Left cardiac atrium (tissue), 4 donors: ENCODE data around the gene SLC10A7. TPM values are rescaled to one million over a fixed set of nuclear protein-coding genes. Genes with fewer than 3 reads are reported as not detected.
A peak's percentile ranks its signal among the peaks of the same experiment; 100 is the strongest.

Experiments
- ATAC-seq, 2 donors: fragments of 200-7000 bp; cut with Tn5 transposase; one replicate each; pipeline ENCODE4 v1.9.1; 2020; ENCODE audit warnings: mild to moderate bottlenecking in 2 of 2, moderate library complexity in 2 of 2
- DNase-seq: peaks from one replicate; pipeline ENCODE4 v3.0.0-alpha.2; 2020
- intact Hi-C, 2 donors: fragments of 100-400 bp; cut with DNase I; formaldehyde crosslinking; loops; one replicate each; pipeline versions ENCODE4 v1.14.1 to v1.15.1; 2022 to 2023
- total RNA-seq, 2 donors: library from RNA; stranded (reverse); fragmentation: NEBNext Ultra II Directional; extraction: Animal tissue kit (Norgen Biotek cat#: 25700); gene quantifications; one replicate each; pipeline ENCODE4 v1.2.1, GENCODE V29; 2021
- donor health status: DM: no; HTN: yes; CAD: no.
- donor health status: DM: no; HTN: yes; CAD: no; lungs with severe emphysema.
- donor health status: DM: yes; HTN: yes; CAD: no.
- donor health status: Dilated cardiomyopathy.

Gene SLC10A7
- total RNA-seq, 2 donors from 2014 or later, result 6.8 TPM

DNA sequence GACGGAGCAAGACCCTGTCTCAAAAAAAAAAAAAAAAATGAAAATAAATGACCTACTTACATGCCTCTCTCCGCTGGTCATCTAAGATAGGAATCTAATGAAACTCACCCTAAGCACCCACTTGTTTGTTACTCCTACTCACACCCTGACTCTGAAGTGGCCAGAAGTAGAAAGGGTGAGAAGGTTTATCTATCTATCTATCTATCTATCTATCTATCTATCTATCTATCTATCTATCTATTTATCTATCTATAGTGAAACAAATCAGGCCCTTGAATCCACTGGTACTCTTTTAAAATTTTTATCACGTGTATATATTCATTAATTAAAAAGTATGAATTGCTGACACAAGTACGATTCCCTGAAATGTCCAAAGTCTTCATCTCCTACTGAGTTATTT is 75.2 kb downstream of the SLC10A7 start:
- intact Hi-C loops, result no loop called here
- ATAC-seq (no peak), DNase-seq (no peak)

DNA sequence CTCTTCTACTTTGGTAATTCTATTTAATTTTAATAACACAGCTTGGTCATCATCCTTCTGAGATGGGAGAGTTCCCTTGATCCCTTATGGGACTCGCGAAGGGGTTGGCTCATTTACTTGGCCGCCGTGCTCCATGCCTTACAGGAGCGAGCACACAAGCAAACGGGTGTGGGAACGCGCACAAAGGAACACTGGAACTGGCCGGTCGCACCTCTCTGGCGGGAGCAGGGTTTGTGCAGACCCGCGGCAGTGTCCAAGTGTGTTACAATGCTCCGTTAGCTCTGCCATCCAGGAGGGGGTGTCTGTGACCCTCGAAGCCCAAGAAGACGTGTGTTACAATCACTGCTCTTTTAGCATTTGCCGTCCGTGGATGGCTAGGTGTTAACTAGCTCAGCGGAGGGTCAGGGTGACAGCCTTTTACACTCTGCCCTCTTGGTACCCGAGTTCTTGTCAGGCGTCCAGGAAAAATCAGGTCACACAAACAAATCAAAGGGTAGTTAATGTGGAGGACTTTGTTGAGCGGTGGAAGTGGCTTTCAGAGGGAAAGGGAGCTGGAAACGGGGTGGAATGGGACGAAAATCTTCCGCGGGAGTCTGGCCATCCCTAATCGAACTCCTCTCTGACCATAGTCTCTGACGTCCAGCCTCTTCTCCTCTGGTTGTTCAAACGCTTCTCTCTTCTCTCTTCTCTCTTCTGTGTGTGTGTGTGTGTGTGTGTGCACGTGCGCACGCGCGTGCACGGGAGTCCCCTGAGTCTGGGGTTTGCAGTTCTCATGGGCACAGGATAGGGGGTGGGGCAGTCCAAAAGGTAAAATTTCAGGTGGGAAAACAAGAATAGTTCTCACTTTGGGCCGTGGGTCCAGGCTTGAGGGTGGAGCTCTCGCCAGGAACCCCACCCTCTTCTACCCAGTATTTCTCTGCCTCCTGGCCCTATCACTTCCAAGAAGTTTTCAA is 76.3 kb downstream of the SLC10A7 start:
- intact Hi-C loops, result no loop called here
- DNase-seq (no peak), ATAC-seq (no peak)

DNA sequence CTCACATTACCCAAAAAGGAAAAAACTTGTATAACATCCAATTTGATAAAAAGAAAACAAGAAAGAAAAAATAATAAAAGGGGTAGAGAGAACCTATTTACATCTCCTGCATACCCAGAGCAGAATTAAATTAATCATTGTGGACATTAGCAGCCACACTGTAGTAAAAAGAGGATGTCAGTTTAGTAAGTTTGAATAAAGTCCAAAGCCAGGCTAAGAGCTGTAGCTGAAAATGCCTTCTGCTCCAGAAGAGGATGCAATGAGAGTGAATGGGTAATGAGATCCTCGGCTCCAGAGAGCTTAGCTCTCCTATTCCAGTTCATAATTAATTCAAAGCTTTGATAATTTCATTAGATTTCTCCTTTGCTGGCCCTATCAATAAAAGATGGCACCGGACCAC is 78.2 kb downstream of the SLC10A7 start:
- DNase-seq, result no peak

DNA sequence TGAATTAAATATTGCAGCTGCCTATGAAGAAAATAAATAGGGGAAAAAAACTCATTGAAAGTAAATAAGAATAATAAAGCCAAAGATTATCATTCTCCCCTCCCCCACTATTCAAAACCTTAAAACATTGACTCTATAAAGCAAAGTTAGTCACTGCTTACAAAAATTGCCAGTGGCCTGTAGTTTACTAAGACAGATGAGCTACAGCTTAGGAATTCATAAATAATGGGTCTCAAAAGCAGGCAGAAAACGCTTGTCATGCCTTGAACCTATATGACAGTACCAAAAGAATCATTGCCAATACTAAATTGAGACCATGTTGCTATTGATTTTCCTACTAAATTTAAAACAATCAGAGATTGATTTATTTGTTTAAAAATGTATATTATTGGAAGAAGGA is 78.9 kb downstream of the SLC10A7 start:
- intact Hi-C loops, result no loop called here
- DNase-seq (no peak), ATAC-seq (no peak)

More for the DNA sequence above, 78.2 kb downstream of the SLC10A7 start:
- no peak for ATAC-seq
- intact Hi-C loops, result no loop called here

DNA sequence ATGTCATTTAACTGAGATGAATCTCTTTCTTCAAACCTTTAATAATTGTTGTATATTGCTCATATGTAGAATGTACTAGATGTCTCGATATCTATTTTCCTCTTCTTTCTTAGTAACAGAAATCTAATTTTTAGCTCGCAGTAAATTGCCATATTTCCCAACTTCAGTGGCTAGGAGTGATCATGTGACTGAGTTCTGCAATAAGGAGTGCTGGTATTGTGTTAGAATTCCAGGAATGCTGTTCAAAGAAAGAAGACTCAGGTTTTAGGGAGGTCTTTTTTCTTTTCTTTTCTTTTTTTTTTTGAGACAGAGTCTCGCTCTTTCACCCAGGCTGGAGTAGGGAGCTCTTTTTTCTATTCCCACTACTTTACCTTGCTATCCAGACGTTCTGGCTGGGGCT is 81.7 kb downstream of the SLC10A7 start:
- no peak for ATAC-seq
- intact Hi-C loops, result no loop called here
- no peak for DNase-seq

DNA sequence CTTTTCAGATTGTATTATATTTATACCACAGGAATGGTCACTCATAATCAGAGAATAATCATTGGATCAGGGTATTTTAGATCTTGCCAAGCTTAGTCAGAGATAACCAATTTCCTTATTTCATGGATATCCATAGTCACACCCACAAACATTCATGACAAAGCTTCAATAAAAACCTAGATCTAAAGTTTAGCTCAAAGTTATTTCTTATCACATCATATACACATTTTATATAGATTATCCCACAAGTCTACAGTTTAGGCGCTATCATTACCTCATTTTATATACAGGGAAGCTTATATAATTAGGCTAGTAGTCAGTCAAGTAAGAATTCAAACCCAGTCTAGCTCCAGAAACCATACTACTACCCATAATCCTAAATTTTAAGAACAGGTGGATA is 82.3 kb downstream of the SLC10A7 start:
- ATAC-seq (no peak), DNase-seq (no peak)
- intact Hi-C loops, result no loop called here

DNA sequence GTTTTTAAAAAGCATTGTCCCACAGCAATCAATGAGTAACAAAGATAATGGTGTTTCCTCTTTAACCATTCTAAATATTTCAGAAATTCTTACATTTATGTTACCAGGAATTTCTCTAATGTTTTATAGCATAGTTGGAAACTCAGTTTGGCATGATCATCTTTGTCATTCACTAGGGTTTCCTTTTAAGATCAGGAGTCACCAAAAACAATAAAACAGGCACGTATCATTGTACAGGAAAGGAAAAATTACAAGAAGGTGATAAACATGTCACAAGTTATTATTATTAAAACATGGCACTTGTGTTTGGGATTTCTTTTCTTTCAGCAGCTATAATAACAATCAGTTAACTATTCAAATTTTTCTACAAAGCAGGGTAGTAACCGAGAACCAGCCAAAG is 84.0 kb downstream of the SLC10A7 start:
- ATAC-seq (no peak), DNase-seq (no peak)
- intact Hi-C loops, result no loop called here

DNA sequence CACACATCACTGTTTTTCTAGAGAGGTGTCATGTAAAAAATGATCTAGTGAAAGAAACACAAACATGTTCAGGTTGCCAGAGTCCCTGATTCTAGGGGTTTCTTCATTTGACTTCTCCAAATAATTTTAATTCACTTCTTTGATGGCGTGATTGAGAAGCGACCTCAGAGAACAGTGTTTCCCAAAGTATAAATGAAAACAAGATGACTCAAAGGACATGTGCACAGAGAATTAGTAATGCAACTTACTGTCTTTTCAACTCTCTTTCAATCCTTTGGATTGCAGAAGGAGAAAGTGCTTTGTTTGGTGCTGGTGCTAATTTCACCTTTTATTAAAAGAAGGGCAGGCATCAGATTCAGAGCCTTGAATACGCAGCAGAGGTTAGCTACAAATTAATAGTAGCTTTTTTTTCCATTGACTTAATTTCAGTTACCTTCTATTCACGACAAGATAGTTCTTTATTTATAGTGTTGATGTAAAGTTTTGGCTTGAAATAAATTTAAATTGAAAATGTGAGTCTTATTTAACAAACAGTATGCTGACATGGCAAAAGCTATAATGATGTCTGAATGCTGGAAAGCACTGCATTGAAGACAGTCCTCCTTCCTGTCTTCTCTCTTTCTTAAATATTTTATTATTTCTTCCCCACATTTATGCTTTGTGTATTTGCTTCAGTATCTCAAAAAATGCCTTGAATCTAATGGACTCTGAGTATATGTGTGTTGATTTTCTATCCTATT is 85.1 kb downstream of the SLC10A7 start:
- intact Hi-C loops, result no loop called here
- DNase-seq (no peak), ATAC-seq (no peak)

DNA sequence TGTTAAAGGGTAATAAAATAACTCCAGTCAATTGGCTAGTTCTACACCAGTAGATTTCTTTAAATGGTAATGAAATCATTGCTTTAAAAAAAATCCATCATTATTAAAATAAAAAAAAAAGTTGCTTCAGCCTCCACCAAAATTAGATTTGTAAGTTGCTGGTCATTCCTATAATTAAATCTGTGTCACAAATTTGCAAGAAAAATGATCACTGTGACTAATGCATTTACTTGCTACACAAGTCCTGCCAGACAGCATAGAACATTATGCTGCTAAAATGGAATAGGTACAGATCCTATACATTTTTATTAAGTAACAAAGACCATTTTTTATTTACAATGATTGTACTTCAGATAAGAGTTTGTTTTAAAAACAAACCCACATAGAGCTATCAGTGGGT is 85.8 kb downstream of the SLC10A7 start:
- intact Hi-C loops, result no loop called here
- no peak for DNase-seq
- ATAC-seq, result no peak

DNA sequence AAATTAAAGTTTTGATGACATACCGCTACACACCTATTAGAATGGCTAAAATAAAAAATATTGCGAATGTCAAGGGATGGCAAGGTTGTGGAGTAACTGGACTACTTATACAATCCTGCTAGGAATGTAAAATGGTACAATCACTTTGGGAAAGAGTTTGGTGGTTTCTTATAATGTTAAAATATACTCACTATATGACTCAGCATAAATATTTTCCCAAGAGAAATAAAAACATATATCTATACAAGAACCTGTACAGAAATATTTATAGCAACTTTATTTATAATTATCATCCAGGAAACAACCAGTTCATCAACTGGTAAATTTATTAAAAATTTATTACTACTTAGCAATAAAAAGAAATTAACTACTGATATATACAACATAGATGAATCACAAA is 89.7 kb downstream of the SLC10A7 start:
- ATAC-seq (no peak), DNase-seq (no peak)
- intact Hi-C loops, result no loop called here

DNA sequence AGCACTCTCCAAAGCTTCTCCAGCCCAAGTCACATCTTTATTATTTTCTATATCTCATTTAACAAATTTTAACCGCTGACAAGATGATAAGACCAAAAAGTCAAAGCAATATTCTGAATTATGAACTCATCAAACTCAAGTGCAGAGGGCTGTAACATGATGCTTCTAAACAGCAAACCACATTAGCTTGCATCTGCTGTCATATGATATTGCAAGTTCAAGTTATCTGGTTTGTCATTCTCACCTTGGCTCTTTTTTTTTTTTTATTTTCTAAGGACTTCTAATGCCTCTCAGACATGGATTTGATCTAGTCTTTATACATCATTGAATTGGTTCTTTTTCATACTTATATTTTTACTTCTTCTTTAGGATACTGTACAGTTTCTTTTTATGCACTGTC is 93.4 kb downstream of the SLC10A7 start:
- intact Hi-C loops, result no loop called here
- DNase-seq (no peak), ATAC-seq (no peak)

DNA sequence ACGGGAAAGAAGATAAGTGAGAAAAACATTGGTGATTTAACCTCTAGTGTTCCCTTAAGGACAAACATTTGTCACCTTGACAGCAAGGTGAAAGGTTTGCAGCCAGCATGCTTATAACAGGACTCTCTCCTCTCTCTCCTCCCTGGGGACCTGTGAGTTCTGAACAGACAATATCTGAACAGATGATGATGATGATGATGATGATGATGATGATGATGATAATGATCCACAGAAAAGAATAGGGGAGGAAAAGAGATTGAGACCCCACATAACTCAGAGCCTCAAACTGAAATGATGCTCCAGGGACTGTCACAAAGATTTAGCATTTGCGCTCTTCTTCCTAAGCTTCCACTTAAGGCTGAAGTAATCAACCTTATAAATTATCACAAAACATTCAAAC is 103.9 kb downstream of the SLC10A7 start:
- intact Hi-C loops, result no loop called here

DNA sequence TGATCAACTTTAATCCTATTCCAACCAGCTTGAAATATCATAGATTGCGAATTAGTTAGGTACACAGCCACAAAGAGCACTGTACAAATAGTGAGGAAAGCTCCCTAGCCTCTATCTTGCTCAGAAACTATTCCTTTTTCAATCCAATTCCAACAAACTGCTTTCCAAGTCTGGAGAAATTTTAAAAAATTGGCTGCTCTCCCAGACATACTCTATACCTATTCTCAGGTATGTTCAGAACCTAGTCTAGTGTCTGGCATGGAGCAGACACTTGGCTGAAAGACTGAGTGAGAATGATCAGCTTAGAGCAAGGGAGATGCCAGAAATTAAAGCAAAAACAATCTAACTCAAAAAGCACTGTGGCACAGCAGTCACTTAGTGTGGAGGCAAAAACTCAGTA is 105.9 kb downstream of the SLC10A7 start:
- ATAC-seq, result no peak
- DNase-seq, result no peak
- intact Hi-C loops, result no loop called here

More for the DNA sequence above, 103.9 kb downstream of the SLC10A7 start:
- no peak for ATAC-seq
- no peak for DNase-seq

DNA sequence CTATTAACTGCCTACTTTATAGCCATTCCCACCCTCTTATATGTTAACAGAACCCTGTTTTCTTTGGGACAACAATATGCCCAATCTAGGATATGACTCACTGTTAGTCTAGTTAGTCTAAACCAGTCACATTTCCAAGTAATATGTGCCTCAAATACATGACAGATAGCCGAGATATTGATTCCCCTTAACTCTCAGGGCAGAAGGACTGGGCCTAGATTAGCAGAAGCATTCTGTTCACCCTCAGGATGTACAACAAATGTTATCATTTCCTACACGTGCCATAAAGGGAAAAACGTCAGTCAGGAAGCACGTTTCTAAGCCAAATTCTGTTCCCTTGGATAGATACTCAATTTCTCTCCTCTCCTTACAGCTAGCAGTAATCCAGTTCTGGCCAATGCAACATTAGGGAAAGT is 114.1 kb downstream of the SLC10A7 start:
- DNase-seq (no peak), ATAC-seq (peak; percentile 61 to 65)
- intact Hi-C loops, result no loop called here

DNA sequence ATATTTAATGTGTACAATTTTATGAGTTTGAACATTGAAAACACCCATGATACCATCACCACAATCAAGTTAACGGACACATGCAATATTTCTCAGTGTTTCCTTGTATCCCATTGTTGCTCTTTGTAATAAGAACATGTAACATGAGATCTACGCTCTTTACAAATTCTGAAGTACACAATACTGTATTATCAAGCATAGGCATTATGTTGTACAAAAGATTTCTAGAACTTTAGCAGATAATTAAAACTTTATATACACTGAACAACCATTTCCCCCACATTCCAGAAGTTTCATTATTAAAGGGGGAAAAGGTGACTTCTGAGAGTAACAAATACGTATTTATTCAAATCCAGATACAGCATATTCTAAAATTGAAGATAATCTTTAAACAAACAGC is 114.5 kb downstream of the SLC10A7 start:
- intact Hi-C loops, result no loop called here
- ATAC-seq (no peak), DNase-seq (no peak)

DNA sequence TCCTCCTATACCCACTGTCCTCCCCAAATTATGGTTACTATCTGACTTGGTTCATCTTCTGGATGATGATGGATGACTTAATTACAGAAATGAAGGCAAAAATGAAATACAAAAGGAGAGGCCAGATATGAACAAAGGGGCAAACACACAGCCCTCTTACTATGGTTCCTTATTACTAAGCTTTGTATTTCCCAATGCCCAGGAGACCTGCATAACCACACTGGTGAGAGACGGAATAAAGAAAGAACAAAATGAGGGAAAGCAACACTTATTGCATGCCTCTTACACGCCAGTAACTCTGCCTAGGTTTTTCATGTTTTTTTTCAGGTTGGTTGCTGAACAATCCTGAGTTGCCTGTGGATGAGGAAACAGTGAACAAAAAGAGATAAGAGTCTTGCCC is 120.5 kb downstream of the SLC10A7 start:
- DNase-seq (no peak), ATAC-seq (no peak)
- intact Hi-C loops, result no loop called here

DNA sequence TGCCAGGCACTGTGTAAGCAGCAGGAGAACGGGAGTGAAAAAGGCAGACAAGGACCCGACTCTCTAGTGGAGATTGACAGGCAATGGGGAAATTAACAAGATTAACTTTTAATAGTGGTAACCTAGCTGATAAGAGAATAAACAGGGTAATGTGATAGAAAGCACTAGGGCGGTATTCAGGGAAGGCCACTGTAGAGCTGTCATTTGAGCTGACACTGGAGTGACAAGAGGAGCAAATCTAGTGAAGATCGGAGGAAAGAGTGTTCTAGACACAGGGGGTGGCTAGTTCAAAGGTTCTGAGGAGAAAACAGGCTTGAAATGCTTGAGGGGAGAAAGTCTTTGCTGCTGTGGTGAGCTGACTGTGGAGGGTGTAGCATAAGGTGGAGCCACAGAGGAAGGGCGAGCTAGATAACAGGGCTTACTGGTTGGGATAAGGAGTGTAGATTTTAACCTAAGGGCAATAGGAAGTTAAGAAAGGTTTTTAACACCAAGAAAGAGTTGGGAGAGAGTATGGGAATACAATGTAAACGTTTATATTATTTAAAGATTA is 122.8 kb downstream of the SLC10A7 start:
- no peak for DNase-seq
- no peak for ATAC-seq
- intact Hi-C loops, result no loop called here

DNA sequence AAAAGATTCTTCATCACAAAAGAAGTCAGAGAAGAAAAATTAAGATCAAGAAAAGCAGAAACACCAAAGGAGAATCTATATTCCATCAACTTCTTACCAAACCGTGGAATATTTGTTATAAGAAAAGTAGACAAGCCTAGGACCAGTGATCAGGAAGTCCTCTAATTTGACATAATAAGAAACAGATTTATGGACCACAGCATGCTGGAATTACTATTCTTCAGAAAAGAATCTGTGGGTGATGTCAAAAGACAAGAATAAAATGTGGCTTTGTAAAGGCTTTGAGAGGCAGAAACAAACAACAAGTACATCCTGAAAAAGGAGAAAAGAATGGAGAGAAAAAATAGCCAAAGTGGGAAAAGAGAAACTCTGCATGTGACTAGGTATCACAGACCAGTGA is 123.3 kb downstream of the SLC10A7 start:
- DNase-seq, result no peak
- intact Hi-C loops, result no loop called here
- ATAC-seq, result no peak

DNA sequence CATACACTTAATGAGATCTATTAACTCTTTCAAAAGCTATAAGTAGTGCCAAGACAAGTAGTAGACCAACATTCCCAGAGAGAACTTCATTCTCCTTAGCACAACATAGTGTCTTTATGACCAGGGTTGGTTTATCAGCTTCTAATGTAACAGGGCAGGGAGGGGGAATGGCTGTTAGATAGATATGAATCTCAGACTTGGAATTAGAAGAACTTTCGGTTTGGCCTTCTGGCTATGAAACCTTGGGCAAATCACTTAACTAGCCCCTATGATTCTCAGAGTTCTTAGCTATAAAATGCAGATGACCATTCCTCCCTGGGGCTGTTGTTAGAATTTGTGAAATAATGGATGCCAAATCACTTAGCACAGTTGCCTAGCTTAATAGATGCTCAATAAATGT is 132.2 kb downstream of the SLC10A7 start:
- DNase-seq (no peak), ATAC-seq (no peak)
- intact Hi-C loops, result no loop called here

DNA sequence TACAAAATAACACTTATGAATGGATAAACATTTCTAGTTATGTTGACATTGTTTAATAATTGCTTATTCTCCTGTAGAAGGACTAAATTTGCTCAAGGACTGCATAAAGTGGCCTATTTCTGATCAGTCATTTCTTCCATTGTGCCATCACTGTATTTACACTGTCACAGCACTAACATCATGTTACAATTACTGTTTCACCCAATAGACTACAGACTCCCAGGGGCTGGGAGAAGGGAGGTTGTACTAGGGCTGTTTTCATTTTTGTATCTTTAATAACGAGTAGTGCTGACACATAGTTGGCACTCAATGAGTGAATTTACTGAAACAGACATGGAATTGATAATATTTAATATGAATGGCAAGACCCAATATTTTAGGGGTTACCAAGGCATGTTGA is 139.5 kb downstream of the SLC10A7 start:
- DNase-seq (no peak), ATAC-seq (no peak)
- intact Hi-C loops, result no loop called here
